22Rv1 (cell line): Measurements from ENCODE around the gene ACTRT2.

Experiments
- CTCF ChIP-seq: fragments of 450-650 bp; IDR thresholded peaks from 2 replicates; pipeline ENCODE4 v1.5.1; 2017; ENCODE audit warnings: mild to moderate bottlenecking
- ZFX ChIP-seq: fragments of 450-650 bp; IDR thresholded peaks from 2 replicates; pipeline ENCODE4 v1.6.1; 2017; ENCODE audit warnings: antibody characterized with exemption, borderline replicate concordance

- no peak for TF ChIP-seq CTCF
- no peak for TF ChIP-seq ZFX
These were observed 2.7 kb upstream of the ACTRT2 start for GRCh38 chr1:3018576-3018975.
